ENCODE results near the gene NCOA6.

NCOA6 gene

GRCh38 chr20:34831936-34832335 lies 6.5 kb upstream of the NCOA6 start:
- H3K27ac ChIP-seq (replicated peaks) = no peak overlapping the region
- no peak overlapping the region for H3K4me3 ChIP-seq (replicated peaks; ENCODE audit: insufficient read depth, low read length)
- DNase-seq (ENCODE audit: low read depth in 1 of 2, low spot score in 1 of 2) = no peak
- TF ChIP-seq REST (IDR thresholded peaks at IDR 0.05; ENCODE audit: insufficient replicate concordance, low read depth) (no peak), CTCF (IDR thresholded peaks at IDR 0.05; ENCODE audit: insufficient read depth, low read length) (no peak), POLR2AphosphoS5 (IDR thresholded peaks at IDR 0.05; ENCODE audit: low read depth) (no peak), GABPA (IDR thresholded peaks at IDR 0.05; ENCODE audit: low read depth) (no peak), SPI1 (IDR thresholded peaks at IDR 0.05; ENCODE audit: borderline replicate concordance, low read depth) (no peak)
- H3K27me3 ChIP-seq (ENCODE audit: insufficient read depth, poor library complexity, severe bottlenecking) = peaks cover 2% of the 10 kb centered on the region

- Histone ChIP-seq H3K27ac (replicated peaks) (no peak overlapping the region), H3K27me3 (ENCODE audit: insufficient read depth, poor library complexity, severe bottlenecking) (peaks cover 2% of the 10 kb centered on the region), H3K4me3 (replicated peaks; ENCODE audit: insufficient read depth, low read length) (no peak overlapping the region)
- no peak for TF ChIP-seq GABPA (IDR thresholded peaks at IDR 0.05; ENCODE audit: low read depth)
- TF ChIP-seq POLR2AphosphoS5 (IDR thresholded peaks at IDR 0.05; ENCODE audit: low read depth) = no peak
- no peak for TF ChIP-seq CTCF (IDR thresholded peaks at IDR 0.05; ENCODE audit: insufficient read depth, low read length)
- TF ChIP-seq REST (IDR thresholded peaks at IDR 0.05; ENCODE audit: insufficient replicate concordance, low read depth) = no peak
- no peak for TF ChIP-seq SPI1 (IDR thresholded peaks at IDR 0.05; ENCODE audit: borderline replicate concordance, low read depth)
- no peak for DNase-seq (ENCODE audit: low read depth in 1 of 2, low spot score in 1 of 2)
These were observed 3.7 kb upstream of the NCOA6 start for GRCh38 chr20:34829191-34829590.

GRCh38 chr20:34824806-34825529 lies 483 bp downstream of the NCOA6 start:
- Histone ChIP-seq H3K4me3 (replicated peaks; ENCODE audit: insufficient read depth, low read length) (peak overlapping the region; percentile 64), H3K27ac (replicated peaks) (peak overlapping the region; percentile 66), H3K27me3 (ENCODE audit: insufficient read depth, poor library complexity, severe bottlenecking) (no peaks in the 10 kb centered on the region)
- peak in 1 of 2 experiments; percentile 51 for DNase-seq (ENCODE audit: low read depth in 1 of 2, low spot score in 1 of 2)
- no peak for TF ChIP-seq GABPA (IDR thresholded peaks at IDR 0.05; ENCODE audit: low read depth)
- no peak for TF ChIP-seq SPI1 (IDR thresholded peaks at IDR 0.05; ENCODE audit: borderline replicate concordance, low read depth)
- peak; percentile 58; the same call in 1 of the 2 replicates for TF ChIP-seq POLR2AphosphoS5 (IDR thresholded peaks at IDR 0.05; ENCODE audit: low read depth)
- peak; percentile 35 for TF ChIP-seq REST (IDR thresholded peaks at IDR 0.05; ENCODE audit: insufficient replicate concordance, low read depth)
- no peak for TF ChIP-seq CTCF (IDR thresholded peaks at IDR 0.05; ENCODE audit: insufficient read depth, low read length)

Measured in HL-60 (cell line).